ENCODE measurements around the gene IRS2.
A peak's percentile ranks its signal among the peaks of the same experiment; 100 is the strongest.

The IRS2 gene

GRCh38 chr13:109728791-109729731, 57.3 kb downstream of the IRS2 start:
- no peak for DNase-seq (ENCODE audit: low read depth)

- no peak for DNase-seq (ENCODE audit: low read depth)
These were observed 58.3 kb downstream of the IRS2 start for GRCh38 chr13:109728061-109728460.

- DNase-seq (ENCODE audit: low read depth) = no peak
These were observed 59.1 kb downstream of the IRS2 start for GRCh38 chr13:109727251-109727650.

GRCh38 chr13:109725995-109726637, 60.3 kb downstream of the IRS2 start:
- no peak for DNase-seq (ENCODE audit: low read depth)

- no peak for DNase-seq (ENCODE audit: low read depth)
These were observed 61.1 kb downstream of the IRS2 start for GRCh38 chr13:109725297-109725696.

- no peak for DNase-seq (ENCODE audit: low read depth)
These were observed 61.8 kb downstream of the IRS2 start for GRCh38 chr13:109724603-109725002.

GRCh38 chr13:109723046-109723445, 63.3 kb downstream of the IRS2 start:
- no peak for DNase-seq (ENCODE audit: low read depth)

- DNase-seq (ENCODE audit: low read depth) = no peak
These were observed 64.3 kb downstream of the IRS2 start for GRCh38 chr13:109722068-109722467.

- no peak for DNase-seq (ENCODE audit: low read depth)
These were observed 65.6 kb downstream of the IRS2 start for GRCh38 chr13:109720758-109721184.

- no peak for DNase-seq (ENCODE audit: low read depth)
These were observed 66.3 kb downstream of the IRS2 start for GRCh38 chr13:109719962-109720646.

GRCh38 chr13:109718726-109719125, 67.7 kb downstream of the IRS2 start:
- DNase-seq (ENCODE audit: low read depth) = no peak

- no peak for DNase-seq (ENCODE audit: low read depth)
These were observed 68.7 kb downstream of the IRS2 start for GRCh38 chr13:109717686-109718085.

- peak; percentile 5 for DNase-seq (ENCODE audit: low read depth)
These were observed 70.5 kb downstream of the IRS2 start for GRCh38 chr13:109715902-109716301.

GRCh38 chr13:109713681-109714080, 72.7 kb downstream of the IRS2 start:
- DNase-seq (ENCODE audit: low read depth) = no peak

GRCh38 chr13:109712124-109712722, 74.2 kb downstream of the IRS2 start:
- no peak for DNase-seq (ENCODE audit: low read depth)

- no peak for DNase-seq (ENCODE audit: low read depth)
These were observed 78.4 kb downstream of the IRS2 start for GRCh38 chr13:109707742-109708617.

GRCh38 chr13:109707044-109707741, 79.2 kb downstream of the IRS2 start:
- DNase-seq (ENCODE audit: low read depth) = no peak

GRCh38 chr13:109706015-109706715, 80.2 kb downstream of the IRS2 start:
- no peak for DNase-seq (ENCODE audit: low read depth)

- no peak for DNase-seq (ENCODE audit: low read depth)
These were observed 81.4 kb downstream of the IRS2 start for GRCh38 chr13:109704771-109705635.
